ENCODE measurements around the gene SFRP4. TPM values are rescaled to one million over a fixed set of nuclear protein-coding genes. Genes with fewer than 3 reads are reported as not detected.

The SFRP4 gene
- total RNA-seq, 1 donor from 2014 or later = 0.16 TPM

DNA sequence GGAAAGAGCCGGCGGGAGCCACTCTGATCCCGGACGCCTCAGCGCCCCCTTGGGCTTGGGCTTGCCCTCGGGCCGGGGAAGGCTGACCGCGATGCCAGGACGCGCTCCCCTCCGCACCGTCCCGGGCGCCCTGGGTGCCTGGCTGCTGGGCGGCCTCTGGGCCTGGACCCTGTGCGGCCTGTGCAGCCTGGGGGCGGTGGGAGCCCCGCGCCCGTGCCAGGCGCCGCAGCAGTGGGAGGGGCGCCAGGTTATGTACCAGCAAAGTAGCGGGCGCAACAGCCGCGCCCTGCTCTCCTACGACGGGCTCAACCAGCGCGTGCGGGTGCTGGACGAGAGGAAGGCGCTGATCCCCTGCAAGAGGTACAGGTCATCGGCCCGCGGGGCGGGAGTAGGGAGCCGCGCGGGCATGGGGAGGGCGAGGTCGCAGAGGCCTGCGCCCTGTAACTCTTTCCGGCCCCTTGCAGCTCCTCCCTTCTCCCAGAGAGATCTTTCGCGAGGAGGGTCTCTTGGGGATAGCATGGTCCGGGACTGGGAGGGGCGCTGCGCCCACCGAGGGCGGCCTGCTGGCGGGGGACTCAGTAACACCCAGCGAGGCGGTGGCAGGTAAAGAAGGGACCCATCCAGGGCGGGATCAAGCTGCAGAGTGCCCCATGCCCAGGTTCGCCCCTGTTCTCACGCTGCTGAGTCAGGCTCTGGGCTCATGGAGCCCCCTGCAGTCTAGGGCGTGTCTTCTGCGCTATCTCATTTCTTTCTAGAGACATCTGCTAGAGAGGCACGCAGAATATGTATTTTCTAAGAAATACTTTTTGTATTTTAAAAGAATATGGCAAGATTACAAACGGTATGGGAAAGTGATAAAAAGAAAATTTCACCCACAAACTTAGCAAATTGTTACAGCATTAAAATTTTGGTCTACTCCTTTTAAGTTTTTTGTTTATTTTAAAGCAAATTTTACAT, 4.5 kb upstream of the SFRP4 start:
- DNase-seq (ENCODE audit: extremely low spot score, unreplicated experiment) = peak; percentile 84
- Mint-ChIP-seq H3K4me1 (ENCODE audit: unreplicated experiment) (peaks cover 22% of the 10 kb centered on the region), H3K27me3 (ENCODE audit: unreplicated experiment) (peaks cover 29% of the 10 kb centered on the region), H3K36me3 (ENCODE audit: unreplicated experiment) (peaks cover under 1% of the 10 kb centered on the region), H3K27ac (ENCODE audit: unreplicated experiment) (peak overlapping the region; percentile 78), H3K9me3 (ENCODE audit: unreplicated experiment) (peaks cover 7% of the 10 kb centered on the region), H3K4me3 (ENCODE audit: unreplicated experiment) (peak overlapping the region; percentile 85)
- TF ChIP-seq, protein P1, sequence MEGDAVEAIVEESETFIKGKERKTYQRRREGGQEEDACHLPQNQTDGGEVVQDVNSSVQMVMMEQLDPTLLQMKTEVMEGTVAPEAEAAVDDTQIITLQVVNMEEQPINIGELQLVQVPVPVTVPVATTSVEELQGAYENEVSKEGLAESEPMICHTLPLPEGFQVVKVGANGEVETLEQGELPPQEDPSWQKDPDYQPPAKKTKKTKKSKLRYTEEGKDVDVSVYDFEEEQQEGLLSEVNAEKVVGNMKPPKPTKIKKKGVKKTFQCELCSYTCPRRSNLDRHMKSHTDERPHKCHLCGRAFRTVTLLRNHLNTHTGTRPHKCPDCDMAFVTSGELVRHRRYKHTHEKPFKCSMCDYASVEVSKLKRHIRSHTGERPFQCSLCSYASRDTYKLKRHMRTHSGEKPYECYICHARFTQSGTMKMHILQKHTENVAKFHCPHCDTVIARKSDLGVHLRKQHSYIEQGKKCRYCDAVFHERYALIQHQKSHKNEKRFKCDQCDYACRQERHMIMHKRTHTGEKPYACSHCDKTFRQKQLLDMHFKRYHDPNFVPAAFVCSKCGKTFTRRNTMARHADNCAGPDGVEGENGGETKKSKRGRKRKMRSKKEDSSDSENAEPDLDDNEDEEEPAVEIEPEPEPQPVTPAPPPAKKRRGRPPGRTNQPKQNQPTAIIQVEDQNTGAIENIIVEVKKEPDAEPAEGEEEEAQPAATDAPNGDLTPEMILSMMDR (IDR thresholded peaks at IDR 0.05) = peak; percentile 28

DNA sequence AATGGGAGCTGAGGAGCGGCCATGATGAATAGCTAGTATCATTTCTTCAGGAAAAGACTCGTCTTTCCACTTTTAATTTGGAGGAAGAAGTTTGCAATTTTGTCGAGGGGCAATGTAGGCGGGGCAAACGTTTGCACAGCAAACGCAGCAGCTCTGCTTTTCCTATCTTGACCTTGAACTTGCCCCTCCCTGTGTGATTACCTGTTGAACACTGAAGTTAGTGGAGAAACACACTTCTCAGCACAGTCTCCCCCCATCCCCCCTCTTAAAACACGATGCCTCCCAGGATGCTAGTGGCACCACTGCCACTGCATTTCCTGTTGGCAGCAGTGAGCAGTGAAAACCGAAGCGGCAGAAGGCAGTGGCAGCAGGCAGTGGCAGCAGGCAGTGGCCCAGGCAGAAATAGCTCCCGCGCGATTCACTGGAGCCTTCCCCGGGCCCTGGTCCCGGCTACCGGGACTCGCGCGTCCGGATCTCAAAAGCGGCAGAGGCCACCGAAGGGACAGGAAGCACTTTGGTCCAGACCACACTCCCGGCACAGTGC, 3.8 kb upstream of the SFRP4 start, which contains the start of gene EPDR1:
Gene EPDR1 (plus strand): TSS at position 336 of the 544 bp plus-strand sequence. CDS start 300 bp downstream, outside the sequence.
- Mint-ChIP-seq H3K36me3 (ENCODE audit: unreplicated experiment) (no peaks in the 10 kb centered on the region), H3K27me3 (ENCODE audit: unreplicated experiment) (peaks cover 35% of the 10 kb centered on the region), H3K4me1 (ENCODE audit: unreplicated experiment) (peaks cover 26% of the 10 kb centered on the region), H3K4me3 (ENCODE audit: unreplicated experiment) (peak within 1 kb of the TSS; percentile 85), H3K9me3 (ENCODE audit: unreplicated experiment) (peaks cover 5% of the 10 kb centered on the region), H3K27ac (ENCODE audit: unreplicated experiment) (peak within 1 kb of the TSS; percentile 78)
- TF ChIP-seq, protein P1 (IDR thresholded peaks at IDR 0.05) = peak; percentile 42
- DNase-seq (ENCODE audit: extremely low spot score, unreplicated experiment) = peak; percentile 84

DNA sequence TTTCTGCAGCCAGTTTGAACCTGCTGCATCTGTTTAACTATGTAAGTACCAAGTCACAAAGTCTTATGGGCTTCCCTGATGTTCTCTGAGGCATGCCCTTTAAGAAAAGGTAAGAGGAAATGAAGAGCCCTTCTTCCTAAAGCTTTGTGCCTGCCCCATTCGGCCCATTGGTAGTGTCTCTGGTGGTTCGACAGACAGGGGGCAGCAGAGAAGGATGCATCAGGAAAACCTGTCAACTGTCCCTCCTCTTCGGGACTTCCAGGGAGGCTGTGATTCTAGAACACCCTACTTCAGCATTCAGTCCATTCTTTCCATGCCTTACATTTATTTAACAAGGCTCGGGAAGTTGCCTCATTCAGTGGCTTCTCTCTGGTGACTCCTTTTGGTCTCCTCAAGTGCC, 1.9 kb upstream of the SFRP4 start:
- H3K4me1 Mint-ChIP-seq (ENCODE audit: unreplicated experiment) = peaks cover 28% of the 10 kb centered on the region
- DNase-seq (ENCODE audit: extremely low spot score, unreplicated experiment) = no peak
- TF ChIP-seq, protein P1 (IDR thresholded peaks at IDR 0.05) = no peak
- H3K27ac Mint-ChIP-seq (ENCODE audit: unreplicated experiment) = no peak overlapping the region
- H3K9me3 Mint-ChIP-seq (ENCODE audit: unreplicated experiment) = no peaks in the 10 kb centered on the region
- H3K4me3 Mint-ChIP-seq (ENCODE audit: unreplicated experiment) = no peak overlapping the region
- no peaks in the 10 kb centered on the region for H3K36me3 Mint-ChIP-seq (ENCODE audit: unreplicated experiment)
- H3K27me3 Mint-ChIP-seq (ENCODE audit: unreplicated experiment) = peaks cover 42% of the 10 kb centered on the region

DNA sequence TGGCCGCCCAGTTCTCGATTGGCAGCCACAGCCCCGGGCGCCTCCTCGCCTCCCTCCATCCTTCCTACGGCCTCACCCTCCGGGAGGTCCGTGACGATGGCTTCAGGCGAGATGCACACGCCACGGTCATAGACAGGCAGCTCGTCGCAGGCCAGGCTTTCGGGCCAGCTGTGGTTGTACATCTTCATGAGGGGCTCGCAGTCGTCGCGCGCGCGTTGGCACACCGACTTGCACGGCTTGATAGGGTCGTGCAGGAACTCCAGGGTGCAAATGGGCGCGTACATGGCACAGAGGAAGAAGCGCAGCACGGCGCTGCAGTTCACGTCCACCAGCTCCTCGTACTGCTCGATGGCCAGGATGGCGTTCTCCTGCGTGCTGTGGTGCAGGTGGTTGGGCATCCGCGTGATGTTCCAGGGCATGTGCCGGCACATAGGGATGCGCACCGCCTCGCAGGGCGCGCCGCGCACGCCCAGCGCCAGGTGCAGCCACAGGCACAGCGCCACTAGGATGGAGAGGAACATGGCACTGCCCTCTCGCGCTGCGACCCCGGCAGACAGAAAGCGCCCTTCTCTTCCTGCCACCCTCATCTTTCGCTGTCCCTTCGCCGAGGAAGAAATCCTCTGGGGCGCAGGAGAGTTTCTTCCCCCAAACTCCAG, 472 bp downstream of the SFRP4 start:
- Mint-ChIP-seq H3K27me3 (ENCODE audit: unreplicated experiment) (peaks cover 45% of the 10 kb centered on the region), H3K4me1 (ENCODE audit: unreplicated experiment) (peaks cover 26% of the 10 kb centered on the region), H3K4me3 (ENCODE audit: unreplicated experiment) (peak overlapping the region; percentile 68), H3K36me3 (ENCODE audit: unreplicated experiment) (no peaks in the 10 kb centered on the region), H3K9me3 (ENCODE audit: unreplicated experiment) (no peaks in the 10 kb centered on the region), H3K27ac (ENCODE audit: unreplicated experiment) (no peak overlapping the region)
- DNase-seq (ENCODE audit: extremely low spot score, unreplicated experiment) = no peak
- TF ChIP-seq, protein P1 (IDR thresholded peaks at IDR 0.05) = no peak
